Activated naive CD8-positive, alpha-beta T cell treated with anti-CD3 and anti-CD28 coated beads, Interleukin-2, amount 50 U/mL, for 16 hours (primary cell): ENCODE measurements around the gene AKT1.
"Not testable (repeated sequence)": the region's sequence is repeated elsewhere in the genome, so short reads cannot be mapped to it uniquely, and the experiment has no call there.

Experiments used
- DNase-seq: peaks from one replicate; pipeline ENCODE4 v3.0.0-alpha.2; 2020; ENCODE audit warnings: low read depth, low spot score

The AKT1 gene

DNA sequence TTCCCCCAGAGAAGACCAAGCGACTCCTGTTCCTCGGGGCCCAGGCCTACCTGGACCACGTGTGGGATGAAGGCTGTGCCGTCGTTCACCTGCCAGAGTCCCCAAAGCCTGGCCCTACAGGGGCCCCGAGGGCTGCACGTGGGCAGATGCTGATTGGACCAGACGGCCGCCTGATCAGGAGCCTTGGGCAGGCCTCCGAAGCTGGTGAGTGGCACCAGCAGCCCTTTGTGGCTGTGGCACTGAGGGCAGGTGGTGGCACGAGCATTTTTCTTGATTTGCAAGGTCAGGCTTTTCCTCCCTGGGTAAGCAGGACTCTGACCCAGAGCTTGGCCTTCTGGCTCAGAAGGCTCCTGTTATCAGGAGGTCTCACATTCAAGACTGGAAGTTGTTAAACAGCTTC lies 39.9 kb downstream of the AKT1 start:
- DNase-seq = no peak

DNA sequence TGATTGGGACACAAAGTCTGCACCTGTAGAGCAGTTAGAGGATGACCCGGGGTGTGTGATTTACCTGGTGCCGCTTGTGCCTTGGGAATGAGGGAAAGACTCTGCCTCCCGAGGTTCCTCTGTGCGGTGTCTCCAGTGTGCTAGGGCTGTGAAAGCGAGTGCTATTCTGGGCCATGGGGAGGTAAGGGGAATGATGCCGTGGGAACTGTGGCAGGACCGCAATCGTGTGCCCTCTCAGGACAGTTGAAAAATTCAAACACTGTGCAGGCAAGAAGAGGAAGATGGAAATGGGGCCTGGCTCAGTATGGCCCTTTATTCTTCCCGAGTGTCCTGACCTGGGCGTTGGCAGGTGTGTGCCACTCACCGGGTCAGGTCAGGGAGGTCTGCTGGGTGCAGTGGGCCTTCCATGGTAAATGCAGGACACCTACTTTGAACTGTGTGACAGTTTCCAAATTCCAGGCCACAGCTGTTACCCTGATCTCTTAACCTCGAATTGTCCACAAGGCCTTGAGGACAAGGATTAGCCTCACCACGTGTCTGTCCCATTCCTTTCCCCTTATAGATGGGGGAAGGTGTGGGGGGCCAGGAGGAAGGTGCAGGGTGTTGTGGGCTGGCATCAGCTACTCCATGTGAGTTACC lies 41.2 kb downstream of the AKT1 start:
- DNase-seq = no peak

DNA sequence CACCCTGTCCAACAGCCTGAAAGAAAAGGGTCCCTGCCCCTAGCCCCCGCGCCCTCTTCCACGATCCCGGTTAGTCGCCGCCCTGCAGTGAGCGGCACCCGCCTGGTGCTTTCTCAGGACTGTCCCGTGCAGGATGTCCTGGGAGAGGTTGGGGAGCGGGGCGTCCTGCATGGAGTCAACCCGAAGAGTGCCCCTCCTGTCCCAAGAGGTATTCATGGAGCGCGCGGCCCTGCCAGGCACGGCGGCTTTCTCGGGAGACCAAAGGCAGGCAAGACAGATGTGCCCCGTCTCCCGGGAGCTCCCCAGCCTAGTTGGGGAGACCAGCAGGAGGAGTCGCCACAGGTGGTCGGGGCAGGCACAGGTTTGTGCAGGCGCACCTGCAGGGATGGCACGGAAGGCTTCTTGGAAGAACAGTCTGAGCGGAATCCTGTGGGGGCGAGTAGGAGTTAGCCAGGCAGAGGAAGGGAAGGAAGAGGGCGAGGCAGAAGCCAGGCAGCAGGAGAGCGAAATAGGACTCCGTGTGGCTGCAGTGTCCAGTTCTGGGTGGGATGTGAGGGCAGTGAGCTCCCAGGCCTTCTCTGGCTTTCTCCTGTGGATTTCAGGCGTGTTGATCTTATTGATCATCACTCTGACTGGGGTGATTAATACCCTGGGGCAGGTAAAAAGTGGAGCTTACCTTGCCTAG lies 41.9 kb downstream of the AKT1 start:
- DNase-seq = no peak

DNA sequence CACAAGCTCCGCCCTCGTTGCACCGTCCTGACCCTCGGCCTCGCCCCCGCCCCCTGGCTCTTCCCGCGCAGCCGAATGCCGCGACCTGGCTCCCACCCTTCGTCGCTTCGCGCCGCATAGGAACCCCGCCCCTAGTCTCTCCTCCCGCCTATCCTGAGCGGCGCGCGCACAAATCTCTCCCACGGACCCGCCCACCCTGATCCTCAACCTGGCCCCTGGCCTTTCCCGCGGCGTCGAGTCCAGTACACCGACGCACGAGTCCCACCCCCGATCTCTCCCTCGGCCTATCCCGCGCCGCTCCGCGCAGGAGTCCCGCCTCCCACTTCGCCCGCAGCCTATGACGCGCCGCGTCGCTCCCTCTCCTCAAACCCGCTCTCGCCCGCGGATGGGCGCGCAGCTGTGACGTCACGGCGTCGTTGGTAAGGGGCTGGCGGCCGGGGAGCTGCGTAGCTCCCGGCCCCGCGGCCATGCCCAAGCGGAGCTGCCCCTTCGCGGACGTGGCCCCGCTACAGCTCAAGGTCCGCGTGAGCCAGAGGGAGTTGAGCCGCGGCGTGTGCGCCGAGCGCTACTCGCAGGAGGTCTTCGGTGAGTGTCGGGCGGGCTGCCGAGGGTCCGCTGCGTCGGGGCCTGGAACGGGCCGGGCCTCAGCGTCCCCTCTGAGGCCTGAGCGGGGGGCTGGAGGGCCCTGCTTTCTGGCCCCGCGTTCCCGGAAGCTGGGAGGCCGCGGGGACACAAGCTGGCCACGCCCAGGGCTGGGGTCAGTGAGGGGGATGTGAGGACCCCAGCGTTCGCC lies 42.6 kb downstream of the AKT1 start, which contains the start of gene SIVA1:
Gene SIVA1 (plus strand): TSS at position 413 of the 793 bp plus-strand sequence. CDS start 55 bp downstream, at position 468.
- peak; percentile 99 for DNase-seq

DNA sequence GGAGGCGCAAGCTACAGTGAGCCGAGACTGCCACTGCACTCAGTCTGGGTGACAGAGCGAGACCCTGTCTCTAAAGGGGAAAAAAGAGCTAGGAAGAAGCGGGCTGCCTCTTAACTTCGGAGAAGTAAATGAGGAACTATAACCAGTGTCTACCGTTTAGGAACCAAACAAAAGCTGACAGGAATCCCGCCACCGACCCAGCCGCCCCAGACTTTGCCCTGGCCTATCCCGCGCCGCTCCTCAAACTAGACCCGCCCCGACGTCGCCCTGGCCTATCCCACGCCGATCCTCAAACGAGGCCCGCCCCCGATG lies 43.2 kb downstream of the AKT1 start:
- DNase-seq = no peak

DNA sequence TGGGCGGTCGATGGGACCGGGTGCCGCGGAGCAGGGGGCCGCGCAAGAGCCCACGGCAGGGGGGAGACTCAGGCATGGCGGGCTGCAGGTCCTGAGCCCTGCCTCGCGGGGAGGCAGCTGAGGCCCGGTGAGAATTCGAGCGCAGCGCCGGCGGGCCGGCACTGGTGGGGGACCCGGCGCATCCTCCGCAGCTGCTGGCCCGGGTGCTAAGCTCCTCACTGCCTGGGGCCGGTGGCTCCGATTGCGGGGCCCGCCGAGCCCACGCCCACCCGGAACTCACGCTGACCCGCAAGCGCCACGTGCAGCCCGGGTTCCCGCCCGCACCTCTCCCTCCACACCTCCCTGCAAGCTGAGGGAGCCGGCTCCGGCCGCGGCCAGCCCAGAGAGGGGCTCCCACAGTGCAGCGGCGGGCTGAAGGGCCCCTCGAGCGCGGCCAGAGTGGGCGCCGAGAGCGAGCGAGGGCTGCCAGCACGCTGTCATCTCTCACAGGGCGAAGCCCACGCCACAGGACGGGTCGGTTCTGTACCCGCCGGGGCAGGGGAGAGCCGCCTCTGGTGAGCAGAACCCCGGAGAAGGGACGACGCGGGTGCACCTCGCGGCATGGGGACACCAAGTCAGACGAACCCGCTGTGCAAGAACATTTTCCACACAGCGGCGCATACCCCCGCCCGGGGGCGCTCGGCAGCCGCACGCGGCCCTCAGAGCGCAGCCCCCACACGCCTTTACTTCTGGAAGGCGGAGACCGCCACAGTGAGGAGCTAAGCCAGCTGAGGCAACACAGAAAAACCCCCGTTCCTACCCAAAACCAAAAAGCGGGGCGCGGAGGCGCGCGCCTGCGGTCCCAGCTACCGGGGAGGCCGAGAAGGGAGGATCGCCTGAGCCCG lies 43.8 kb downstream of the AKT1 start:
- DNase-seq = no peak

DNA sequence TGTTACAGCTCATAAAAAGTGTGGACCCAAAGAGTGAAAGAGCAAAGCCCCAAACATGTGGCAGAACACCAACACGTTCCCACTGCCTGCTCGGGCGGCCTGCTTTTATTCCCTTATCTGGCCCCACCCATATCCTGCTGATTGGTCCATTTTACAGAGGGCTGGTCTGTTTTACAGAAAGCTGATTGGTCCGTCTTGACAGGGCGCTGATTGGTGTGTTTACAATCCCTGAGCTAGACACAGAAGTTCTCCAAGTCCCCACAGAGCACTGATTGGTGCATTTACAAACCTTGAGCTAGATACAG lies 44.8 kb downstream of the AKT1 start:
- not testable (repeated sequence) for DNase-seq

DNA sequence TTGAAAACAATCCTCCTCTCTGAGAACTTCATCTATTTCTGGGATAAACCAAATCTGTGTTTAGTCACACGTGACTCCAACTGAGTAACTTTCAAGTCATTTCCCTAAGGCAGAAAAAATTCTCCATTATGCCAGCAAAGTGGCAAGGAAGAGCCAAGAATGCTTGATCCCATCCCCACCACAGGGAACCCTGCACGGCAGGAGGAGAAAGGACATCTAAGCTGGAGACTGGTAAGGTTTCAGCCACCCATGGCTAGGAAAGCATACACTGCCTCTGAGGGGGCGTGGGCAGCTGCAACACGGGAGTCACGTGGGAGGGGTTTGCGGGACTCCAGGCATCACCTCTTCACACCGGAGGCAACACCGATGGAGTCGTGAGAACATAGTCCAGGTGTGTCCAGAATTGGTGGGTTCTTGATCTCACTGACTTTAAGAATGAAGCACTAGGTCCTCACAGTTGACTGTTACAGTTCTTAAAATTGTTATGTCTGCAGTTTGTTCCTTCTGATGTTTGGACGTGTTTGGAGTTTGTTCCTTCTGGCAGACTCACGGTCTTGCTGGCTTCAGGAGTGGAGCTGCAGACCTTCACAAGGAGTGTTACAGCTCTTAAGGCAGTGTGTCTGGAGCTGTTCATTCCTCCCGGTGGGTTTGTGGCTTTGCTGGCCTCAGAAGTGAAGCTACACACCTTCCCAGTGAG lies 45.3 kb downstream of the AKT1 start:
- no peak for DNase-seq

DNA sequence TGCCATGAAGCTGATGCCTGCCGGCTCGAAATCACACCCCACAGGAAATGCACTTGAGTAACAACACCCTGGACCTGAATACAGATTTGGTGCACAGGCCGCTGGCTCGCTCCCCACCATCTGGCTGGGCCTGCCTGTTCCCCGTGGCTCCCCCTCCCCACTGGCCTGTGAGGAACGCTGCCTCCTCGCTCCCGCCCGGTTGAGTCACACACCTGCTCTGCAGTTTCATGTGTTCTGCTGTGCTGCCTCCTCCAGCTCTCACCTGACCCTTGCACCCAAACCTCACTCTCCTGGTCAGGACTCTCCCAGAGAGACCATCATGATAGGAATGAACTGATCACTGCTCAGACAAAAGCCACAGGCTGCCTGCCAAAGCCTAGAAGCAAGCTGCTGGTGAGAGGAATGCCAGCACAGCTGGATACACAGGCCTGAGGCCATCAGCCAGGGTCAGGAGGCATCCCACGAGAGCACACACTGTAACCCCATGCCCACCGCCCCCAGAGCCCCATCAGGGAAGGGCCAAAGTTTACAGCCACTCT lies 46.4 kb downstream of the AKT1 start:
- no peak for DNase-seq

DNA sequence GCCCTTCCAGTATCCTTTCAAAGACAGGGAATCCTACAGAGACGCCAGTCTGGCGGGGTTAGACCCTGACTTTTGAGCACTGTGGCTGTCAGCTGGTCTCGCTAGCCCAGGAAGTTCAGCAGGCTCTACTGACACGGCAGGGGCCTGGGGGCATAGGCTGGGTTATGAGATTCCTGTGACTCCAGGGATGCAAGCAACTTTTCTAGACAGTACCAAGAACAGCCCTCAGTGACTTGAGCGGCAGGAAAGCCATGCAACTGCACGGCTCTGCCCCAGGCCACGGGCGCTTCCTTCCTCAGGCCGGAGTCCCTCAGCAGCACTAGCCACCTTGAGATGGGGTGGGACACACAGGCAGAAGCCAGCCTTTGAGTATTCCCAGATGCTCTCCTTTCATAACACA lies 47.7 kb downstream of the AKT1 start:
- no peak for DNase-seq

DNA sequence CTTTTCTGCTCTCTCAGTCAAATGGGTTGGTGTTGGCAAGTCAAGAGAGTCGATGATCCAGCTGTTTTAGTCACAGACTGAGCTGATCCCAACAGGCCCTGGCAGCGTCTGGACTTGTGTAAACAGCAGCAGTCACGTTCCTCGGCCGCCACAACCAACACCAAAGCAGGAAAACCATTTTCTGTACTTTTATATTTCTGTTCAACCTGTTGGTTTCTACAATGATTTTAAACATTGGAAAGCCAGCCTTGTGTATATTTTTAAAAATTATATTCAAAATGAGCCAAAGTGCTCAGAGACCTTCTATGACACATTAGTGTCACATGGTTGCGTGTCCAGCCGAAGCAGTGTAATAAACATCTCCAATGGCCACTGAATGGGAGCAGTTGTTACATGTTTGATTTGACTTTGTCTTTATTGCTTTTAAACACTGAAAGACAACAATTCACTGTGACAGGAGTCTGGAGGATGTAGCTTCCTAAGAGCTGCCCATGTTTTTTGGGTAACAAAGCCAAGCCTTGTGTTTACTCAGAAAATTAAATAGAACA lies 48.5 kb downstream of the AKT1 start:
- no peak for DNase-seq

DNA sequence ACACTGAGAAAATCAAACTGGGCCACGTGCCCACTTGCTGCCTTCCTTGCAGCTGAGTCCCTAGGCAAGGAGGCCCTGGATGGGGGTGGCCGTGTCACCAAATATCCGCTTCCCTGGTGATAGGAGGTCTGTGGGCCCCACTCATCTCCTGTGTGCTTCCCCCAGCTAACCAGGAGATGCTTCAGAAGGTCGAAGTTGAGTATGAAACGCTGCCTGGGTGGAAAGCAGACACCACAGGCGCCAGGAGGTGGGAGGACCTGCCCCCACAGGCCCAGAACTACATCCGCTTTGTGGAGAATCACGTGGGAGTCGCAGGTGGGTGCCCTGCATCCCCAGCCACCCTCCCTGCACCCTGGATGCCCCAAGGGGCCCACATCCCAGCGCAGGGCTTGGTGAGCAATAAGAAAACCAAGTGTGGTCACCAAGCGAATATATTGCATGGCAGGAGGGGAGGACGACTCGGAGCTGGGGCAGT lies 49.4 kb downstream of the AKT1 start:
- DNase-seq = no peak

DNA sequence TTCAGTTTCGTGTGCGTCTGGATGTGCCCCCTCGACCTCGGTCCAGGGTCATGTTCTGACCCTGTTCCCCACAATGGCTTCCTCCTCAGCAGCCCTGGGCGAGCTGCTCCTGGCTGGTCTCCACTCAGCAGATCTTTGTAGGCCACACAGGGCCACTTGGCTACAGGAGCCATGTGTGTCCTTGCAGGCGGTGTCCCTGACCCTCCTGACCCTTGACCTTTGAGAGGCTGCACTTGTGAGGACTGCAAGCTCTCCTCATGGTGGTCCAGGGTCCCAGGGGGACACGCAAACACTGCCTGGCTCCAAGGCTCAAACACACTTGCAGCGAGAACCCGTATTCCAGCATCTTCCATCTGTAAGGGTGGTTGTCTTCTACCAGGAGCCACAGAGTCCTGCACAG lies 50.1 kb downstream of the AKT1 start:
- DNase-seq = no peak

DNA sequence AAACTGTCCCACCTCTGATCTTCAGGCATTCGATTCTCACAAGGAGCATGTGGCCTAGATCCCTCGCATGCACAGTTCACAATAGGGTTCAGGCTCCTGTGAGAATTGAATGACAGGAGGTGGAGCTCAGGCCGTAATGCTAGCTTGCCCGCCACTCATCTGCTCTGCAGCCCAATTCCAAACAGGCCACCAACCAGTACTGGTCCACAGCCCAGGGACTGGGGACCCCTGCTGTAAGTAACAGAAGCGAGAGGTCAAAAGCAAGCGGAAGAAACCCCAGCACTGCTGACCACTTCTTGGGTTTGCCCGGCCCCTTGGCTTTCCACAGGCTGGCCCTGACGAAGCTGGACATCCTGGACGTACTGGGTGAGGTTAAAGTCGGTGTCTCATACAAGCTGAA lies 51.1 kb downstream of the AKT1 start:
- DNase-seq = no peak

DNA sequence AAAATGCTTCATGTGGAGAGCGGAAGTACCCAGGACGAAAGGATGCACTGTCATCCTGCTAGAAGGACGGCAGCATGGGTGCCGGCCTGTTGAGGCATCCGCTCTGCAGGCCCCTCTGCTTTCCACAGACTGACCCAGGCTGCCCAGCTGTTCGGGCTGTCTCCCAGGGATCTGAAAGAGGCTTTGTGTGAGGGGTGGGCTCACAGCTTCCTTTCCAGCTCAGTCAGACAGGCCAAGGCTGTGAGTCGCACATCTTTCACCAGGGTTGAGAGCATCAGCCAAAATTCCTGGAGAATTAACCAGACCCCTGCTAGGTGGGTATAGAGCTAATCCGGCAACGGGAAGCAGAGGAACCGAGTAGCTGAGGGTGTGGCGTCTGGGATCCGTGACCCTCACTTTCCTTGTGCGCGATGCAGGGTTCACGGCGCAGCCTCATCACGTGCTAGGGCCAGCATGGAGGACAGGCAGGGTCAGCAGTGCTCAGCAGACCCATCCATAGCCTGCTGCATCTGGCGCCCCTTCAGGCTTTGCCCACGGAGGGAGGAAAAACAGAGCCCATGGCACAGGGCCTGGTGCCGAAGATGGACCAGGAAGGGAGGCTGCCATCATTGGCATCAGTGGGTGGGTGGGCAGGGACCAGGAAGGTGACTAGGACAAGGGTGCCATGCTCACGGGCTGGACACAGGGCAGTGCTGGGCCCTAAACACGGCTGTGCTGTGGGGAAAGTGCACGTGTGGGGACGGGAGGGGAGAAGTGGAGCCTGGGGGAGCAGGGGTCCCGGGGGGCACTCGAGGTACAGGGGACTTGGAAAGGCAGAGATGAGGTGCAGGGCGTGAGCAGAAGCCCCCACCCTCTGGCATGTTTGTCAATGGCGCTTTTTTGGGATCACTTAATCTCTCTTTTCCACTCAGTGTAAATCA lies 51.8 kb downstream of the AKT1 start:
- DNase-seq = no peak

DNA sequence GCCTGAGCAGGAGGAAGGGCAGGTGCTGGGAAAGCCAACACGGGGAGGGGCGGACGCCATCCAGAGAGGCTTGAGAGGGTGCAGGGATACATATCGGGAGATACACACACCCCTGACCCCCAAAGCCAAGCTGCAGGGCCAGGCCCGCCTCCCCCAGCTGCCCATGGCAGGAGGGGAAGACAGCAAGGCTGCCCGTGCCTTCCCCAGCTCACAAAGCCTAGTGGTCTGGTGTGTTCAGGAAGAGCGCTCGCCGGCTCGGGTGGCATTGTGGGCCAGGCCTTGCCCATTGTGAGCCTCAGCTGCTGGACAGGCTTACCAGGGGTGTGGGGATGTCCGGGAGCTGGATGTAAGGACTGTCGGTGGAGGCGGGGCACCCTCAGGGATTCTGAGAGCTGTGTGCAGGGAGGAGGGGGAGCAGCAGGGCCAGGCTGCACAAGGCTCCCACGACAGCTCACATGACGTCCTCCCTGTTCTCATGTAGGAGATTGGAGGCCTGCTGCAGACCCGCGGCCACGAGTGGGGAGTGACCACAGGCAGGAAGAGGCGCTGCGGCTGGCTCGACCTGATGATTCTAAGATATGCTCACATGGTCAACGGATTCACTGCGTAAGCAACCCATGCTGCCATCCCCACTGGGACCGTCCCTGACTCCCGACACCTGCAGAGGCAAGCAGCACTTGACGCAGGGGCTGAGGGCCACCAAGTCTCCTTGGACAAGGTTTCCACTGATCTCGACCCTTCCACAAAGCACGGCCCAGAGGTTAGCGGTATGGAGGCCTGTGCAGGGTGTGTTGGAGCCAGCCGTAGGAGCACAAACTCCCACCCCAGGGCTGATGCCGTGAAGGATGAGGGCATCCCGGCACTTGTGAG lies 52.7 kb downstream of the AKT1 start:
- DNase-seq = no peak

DNA sequence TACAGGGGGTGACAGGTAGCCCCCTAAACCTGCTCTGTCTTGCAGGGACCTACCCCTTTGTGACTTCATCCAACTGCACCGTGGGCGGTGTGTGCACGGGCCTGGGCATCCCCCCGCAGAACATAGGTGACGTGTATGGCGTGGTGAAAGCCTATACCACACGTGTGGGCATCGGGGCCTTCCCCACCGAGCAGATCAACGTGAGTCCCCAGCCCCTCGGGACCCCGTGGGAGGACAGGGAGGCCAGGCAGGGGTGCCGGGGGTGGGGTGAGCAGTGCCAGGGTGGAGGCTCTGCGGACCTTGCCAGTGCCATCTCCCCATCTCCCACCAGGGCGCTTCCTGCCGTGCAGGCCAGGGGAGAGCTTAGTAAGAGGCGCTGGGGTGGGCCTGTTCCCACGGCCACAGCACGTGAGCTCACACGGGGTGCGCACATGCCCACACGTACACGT lies 53.7 kb downstream of the AKT1 start:
- DNase-seq = no peak

DNA sequence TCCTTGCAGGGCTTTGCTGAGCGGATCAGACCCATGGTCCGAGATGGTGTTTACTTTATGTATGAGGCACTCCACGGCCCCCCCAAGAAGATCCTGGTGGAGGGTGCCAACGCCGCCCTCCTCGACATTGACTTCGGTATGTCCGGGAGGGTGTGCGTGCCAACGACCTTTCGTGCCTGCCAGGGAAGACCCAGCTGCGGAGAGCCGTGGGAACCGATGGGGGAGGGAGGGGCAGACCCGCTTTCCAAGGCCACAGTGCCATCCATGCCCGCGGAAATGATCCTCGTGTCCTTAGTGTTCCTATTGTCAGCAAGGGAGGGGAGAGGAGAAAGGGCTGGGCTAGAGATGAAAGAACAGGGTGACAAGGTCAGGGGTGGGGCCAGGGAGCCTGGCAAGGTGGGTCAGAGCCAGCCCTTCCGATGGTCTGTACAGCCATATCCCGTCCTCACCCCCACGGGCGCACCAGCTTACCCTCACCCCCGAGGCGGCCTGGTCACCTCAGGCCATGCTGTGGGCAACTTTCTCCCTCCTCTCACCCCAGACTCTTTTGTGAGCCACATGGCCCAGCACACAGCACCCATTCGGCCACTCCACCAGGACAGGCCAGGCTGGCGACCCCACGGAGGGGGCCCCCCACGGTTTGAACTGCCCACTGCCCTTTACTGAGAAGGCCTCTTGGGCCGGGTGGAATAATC lies 54.3 kb downstream of the AKT1 start:
- DNase-seq = no peak
